Muscle layer of duodenum (tissue), 2 donors: ENCODE results near the gene CCDC92B.
"Not testable (repeated sequence)": the region's sequence is repeated elsewhere in the genome, so short reads cannot be mapped to it uniquely, and the experiment has no call there.

Experiments used
- H3K27ac ChIP-seq: one replicate; pipeline ENCODE4 v1.7.0; 2013; ENCODE audit warnings: mild to moderate bottlenecking, low read length
- H3K27me3 ChIP-seq: one replicate; pipeline ENCODE4 v1.7.0; 2013; ENCODE audit warnings: low read depth, mild to moderate bottlenecking, control low read depth, low read length
- H3K36me3 ChIP-seq, 2 donors: one replicate each; pipeline ENCODE4 v1.7.0; 2013; ENCODE audit warnings: low read length in 2 of 2, control low read depth in 1 of 2, mild to moderate bottlenecking in 1 of 2; ENCODE audit not compliant: insufficient read depth in 2 of 2, control insufficient read depth in 1 of 2
- H3K4me1 ChIP-seq, 2 donors: one replicate each; pipeline ENCODE4 v1.7.0; 2013; ENCODE audit warnings: low read length in 2 of 2, mild to moderate bottlenecking in 2 of 2, control low read depth in 1 of 2, moderate library complexity in 1 of 2; ENCODE audit not compliant: insufficient read depth in 2 of 2, control insufficient read depth in 1 of 2
- H3K4me3 ChIP-seq, 2 donors: one replicate each; pipeline ENCODE4 v1.7.0; 2013; ENCODE audit warnings: low read length in 2 of 2, low read depth in 1 of 2, mild to moderate bottlenecking in 1 of 2
- H3K9me3 ChIP-seq, 2 donors: one replicate each; pipeline ENCODE4 v1.7.0; 2013; ENCODE audit warnings: low read length in 2 of 2, control low read depth in 1 of 2, mild to moderate bottlenecking in 1 of 2; ENCODE audit not compliant: control insufficient read depth in 1 of 2
- donor health status: healthy.

CCDC92B gene

DNA sequence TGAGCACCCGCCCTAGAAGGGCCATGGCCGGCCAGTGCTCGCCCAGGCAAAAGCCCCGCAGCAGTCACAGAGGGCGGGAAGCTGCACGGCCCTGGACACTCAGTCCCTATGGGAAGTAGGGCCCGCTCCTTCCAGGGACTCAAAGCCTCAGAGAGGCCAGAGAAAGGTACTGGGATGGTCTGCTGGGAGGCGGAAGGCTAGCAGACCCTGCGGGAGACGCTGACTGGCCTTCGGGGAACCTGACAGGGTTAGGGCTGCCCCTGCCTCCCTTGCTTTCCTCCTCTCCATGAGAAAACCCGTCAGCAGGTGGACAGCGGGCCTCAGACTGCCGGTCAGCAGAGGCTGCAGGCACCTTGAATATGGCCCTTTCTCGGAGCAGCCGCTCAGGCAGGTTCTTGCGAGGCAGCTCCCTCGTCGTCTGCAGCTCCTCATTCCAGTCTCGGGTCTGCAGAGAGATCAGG, 49.4 kb downstream of the CCDC92B start:
- H3K36me3 ChIP-seq, result peaks cover 22 to 92% of the 10 kb centered on the region in 2 donors
- H3K4me1 ChIP-seq, result no peaks in the 10 kb centered on the region
- H3K9me3 ChIP-seq, result no peaks in the 10 kb centered on the region
- H3K4me3 ChIP-seq, result no peak overlapping the region
- H3K27ac ChIP-seq, result no peak overlapping the region
- H3K27me3 ChIP-seq, result no peaks in the 10 kb centered on the region

- not testable (repeated sequence) for H3K4me1 ChIP-seq, H3K4me3 ChIP-seq, H3K9me3 ChIP-seq, H3K27me3 ChIP-seq, H3K27ac ChIP-seq
- peaks cover 22 to 94% of the 10 kb centered on the region in 2 donors for H3K36me3 ChIP-seq
Measured at GRCh38 chr17:2699216-2699805, 50.1 kb downstream of the CCDC92B start.

DNA sequence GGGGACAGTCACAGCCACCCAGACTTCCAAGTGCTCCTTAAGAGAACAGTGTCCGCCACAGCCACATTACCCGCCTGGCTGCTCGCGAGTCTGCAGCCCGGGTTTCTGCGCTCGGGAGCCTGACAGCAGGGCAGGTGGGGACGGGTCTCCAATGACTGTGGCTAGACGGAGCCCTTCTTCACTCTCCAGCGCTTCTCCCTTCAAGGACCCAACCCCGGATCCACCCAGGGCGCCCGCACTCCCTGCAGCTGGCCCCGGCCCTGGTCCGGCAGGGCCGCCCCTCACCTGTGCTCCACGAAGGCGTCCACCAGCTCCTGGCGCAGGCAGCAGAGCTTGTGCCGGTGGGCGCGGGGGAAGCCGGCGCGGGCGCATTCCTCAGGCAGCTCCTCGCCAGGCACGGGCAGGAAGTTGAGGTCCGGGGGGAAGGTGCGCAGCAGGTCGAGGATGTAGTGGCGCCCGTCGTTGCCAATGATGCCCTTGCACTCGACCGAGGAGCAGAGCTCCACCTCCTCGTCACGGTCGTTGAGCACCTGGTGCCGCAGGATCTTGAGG, 51.8 kb downstream of the CCDC92B start:
- peaks cover 28 to 91% of the 10 kb centered on the region in 2 donors for H3K36me3 ChIP-seq
- H3K27me3 ChIP-seq, result no peaks in the 10 kb centered on the region

DNA sequence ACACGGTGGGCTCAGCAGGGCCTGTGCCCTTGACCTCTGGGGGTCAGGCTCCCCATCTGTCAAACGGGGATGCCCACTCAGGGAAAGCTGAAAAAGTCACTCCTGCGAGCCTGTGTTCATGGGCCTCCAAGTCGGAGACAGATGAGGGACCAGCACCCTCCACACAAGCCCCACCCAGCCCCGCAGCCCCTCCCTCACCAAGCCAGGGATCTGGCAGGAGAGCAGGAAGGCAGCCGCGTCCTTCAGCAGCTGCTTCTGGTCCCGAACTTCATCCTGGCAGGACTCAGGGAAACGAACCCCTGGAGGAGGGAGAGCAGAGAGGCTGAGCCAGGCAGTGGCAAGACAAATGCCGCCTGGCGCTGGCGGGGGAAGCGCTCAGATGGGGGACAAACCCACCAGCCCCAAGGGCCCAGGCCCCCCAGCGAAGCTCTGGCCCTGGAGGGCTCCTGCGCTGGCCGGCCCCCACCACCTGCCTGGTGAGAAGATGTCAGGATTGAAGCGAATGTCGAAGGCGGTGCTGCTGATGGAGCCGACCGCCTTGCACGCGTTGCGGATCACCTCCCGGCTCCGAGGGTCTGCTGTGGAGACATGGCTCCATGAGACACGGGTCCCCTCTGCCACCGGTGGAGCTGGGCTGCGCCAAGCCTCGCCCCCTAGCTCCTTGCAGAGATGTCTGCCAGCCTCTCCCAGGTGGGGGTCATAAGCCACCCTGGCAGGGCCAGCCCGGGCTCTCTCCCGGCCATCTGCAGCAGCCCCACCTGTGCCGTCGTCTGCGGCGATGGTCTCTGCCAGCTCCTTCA, 53.3 kb downstream of the CCDC92B start:
- Histone ChIP-seq H3K27ac (no peak overlapping the region), H3K4me3 (no peak overlapping the region), H3K4me1 (no peaks in the 10 kb centered on the region), H3K9me3 (no peaks in the 10 kb centered on the region), H3K36me3 (peaks cover 22 to 92% of the 10 kb centered on the region in 2 donors), H3K27me3 (no peaks in the 10 kb centered on the region)

More for the DNA sequence above, 51.8 kb downstream of the CCDC92B start:
- Histone ChIP-seq H3K4me3 (no peak overlapping the region), H3K9me3 (no peaks in the 10 kb centered on the region), H3K4me1 (no peaks in the 10 kb centered on the region), H3K27ac (no peak overlapping the region)

DNA sequence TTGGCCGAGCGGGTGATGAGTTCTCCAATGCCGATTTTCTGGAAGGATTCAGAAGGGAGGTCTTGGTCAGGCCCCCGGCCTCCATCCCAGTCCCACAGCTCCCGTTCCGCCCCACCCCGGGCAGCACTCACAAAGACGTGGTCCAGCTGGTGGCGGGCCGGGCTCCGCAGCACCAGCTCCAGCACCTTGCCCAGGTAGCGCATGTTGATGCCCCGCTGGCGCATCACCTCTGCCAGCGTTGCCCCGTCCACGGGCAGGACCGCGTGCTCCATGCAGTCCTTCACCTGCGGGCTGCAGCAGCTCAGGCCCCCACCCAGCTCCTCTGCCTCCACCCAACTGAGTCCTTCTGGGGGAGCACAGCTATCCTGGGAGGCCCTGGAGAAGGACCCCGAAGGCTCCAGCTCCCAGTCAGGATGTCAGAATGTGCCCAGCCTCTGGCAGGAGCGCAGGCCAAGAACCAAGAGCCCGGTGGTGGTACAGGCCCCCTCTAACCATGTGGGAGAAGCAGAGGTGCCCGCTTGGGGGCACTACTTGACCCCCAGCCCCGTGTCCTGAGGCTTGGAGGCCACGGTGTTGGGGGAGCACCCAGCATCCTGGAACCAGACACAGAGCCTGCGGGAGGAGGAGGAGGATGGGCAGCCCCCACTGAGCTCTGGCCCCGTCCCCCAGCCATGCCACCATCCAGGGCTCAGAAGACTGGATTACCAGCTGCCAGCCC, 54.0 kb downstream of the CCDC92B start:
- Histone ChIP-seq H3K36me3 (peaks cover 22 to 92% of the 10 kb centered on the region in 2 donors), H3K4me1 (no peaks in the 10 kb centered on the region), H3K27ac (no peak overlapping the region)

GRCh38 chr17:2694381-2695242, 54.8 kb downstream of the CCDC92B start:
- H3K36me3 ChIP-seq, result peaks cover 22 to 90% of the 10 kb centered on the region in 2 donors
- H3K9me3 ChIP-seq, result no peaks in the 10 kb centered on the region
- H3K4me1 ChIP-seq, result no peaks in the 10 kb centered on the region
- no peak overlapping the region for H3K4me3 ChIP-seq
- H3K27me3 ChIP-seq, result no peaks in the 10 kb centered on the region
- H3K27ac ChIP-seq, result no peak overlapping the region

More for the DNA sequence above, 54.0 kb downstream of the CCDC92B start:
- Histone ChIP-seq H3K27me3 (no peaks in the 10 kb centered on the region), H3K9me3 (no peaks in the 10 kb centered on the region), H3K4me3 (no peak overlapping the region)

DNA sequence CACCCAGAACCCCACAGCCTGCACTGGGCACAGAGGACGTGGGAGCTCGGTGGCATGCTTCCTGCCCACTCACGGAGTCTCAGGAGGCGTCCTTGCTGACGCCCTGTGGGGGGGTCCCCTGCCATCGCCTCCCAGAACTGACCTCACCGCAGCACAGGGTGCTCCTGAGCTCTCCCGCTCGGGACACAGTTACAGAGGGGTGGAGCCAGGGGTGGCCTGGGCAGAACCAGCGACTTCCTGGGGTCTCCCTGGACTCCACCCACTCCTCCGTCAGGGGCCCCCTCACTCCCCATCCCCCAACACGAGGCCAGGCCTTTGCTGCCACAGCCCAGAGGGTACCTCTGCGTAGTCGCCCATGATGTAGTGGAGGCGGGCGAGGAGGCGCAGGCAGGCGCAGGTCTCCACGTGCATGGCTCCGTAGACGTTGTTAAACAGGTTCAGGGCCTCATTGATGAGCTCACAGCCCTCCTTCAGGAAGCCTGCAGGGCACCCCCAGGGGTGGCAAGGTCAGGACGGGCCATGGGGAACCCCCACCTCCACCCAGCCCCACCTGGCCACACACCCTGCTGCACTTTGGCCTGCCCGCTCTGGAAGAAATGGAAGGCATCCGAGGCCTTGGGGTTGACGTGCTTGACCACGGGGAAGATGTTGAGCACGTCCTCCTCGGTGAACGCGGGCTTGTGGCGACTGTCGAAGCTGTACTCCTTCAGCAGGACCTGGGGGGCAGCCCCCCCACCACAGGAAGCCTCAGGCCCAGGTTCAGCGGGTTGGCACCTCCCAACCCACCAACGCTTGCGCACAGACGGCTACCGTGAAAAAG, 55.7 kb downstream of the CCDC92B start:
- Histone ChIP-seq H3K27me3 (no peaks in the 10 kb centered on the region), H3K9me3 (no peaks in the 10 kb centered on the region), H3K4me3 (no peak overlapping the region), H3K4me1 (no peaks in the 10 kb centered on the region), H3K36me3 (peaks cover 18 to 81% of the 10 kb centered on the region in 2 donors), H3K27ac (no peak overlapping the region)

- Histone ChIP-seq H3K4me3 (no peak overlapping the region), H3K4me1 (peaks cover 0 to 2% of the 10 kb centered on the region in 2 donors), H3K9me3 (no peaks in the 10 kb centered on the region), H3K27ac (no peak overlapping the region), H3K27me3 (no peaks in the 10 kb centered on the region), H3K36me3 (peaks cover 12 to 71% of the 10 kb centered on the region in 2 donors)
Measured at GRCh38 chr17:2692781-2693135, 56.7 kb downstream of the CCDC92B start.

DNA sequence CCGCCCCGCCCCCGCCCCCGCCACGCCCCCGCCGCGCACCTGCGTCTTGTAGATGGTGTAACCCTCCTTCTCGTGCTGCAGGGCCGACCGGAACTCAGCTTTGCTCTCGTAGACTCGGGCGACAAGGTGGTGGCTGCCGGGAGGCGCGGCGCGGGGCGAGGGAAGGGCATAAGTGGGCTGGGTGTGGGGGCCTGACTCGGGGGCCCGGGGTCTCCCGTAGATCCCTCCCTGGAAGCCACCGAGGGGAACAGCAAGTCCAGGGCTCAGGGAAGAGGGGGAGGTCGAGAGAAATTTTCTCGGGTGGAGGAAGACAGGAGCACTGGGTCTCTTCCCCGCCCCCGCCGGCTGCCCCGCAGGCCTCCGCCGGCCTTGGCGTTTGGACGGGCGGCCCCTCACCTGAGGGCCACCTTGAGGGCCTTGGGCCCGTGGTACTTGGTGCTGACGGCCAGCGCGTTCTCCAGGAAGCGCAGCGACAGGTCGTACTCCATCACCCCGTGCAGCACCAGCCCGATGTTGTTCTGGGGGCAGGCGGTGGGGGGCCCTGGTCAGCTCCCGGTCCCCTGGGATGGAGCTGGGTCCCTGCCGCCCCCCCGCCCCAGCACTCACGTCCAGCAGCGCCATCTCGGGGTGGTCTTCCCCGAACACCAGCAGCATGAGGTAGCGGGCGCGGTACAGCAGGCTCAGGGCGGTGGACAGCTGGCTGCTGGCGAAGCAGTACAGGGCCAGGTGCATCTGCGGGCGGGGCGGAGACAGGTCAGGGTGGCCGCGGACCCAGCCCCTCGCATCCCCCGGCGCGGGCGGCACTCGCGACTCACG, 57.3 kb downstream of the CCDC92B start:
- no peaks in the 10 kb centered on the region for H3K27me3 ChIP-seq
- no peaks in the 10 kb centered on the region for H3K9me3 ChIP-seq
- peaks cover 0 to 8% of the 10 kb centered on the region in 2 donors for H3K4me1 ChIP-seq
- H3K27ac ChIP-seq, result no peak overlapping the region
- H3K36me3 ChIP-seq, result peaks cover 12 to 66% of the 10 kb centered on the region in 2 donors
- no peak overlapping the region for H3K4me3 ChIP-seq
